Neural crest cell (in vitro differentiated cells): ENCODE data around the gene SPTBN5. TPM values are rescaled to one million over a fixed set of nuclear protein-coding genes. Genes with fewer than 3 reads are reported as not detected.
A peak's percentile ranks its signal among the peaks of the same experiment; 100 is the strongest.

Experiments used
- DNase-seq: peaks from one replicate; pipeline ENCODE4 v3.0.0; 2021; ENCODE audit warnings: low read depth, mixed read lengths, low spot score
- H3K27ac Mint-ChIP-seq: one replicate; pipeline ENCODE4 v1.8.0; 2021; ENCODE audit warnings: mild to moderate bottlenecking, mixed read lengths; ENCODE audit not compliant: unreplicated experiment
- H3K27me3 Mint-ChIP-seq: 2 replicates; pipeline ENCODE4 v1.8.0; 2021; ENCODE audit warnings: low read depth, mild to moderate bottlenecking, mixed read lengths
- H3K36me3 Mint-ChIP-seq: 2 replicates; pipeline ENCODE4 v1.8.0; 2021; ENCODE audit warnings: low read depth, mild to moderate bottlenecking, mixed read lengths
- H3K4me1 Mint-ChIP-seq: 2 replicates; pipeline ENCODE4 v1.8.0; 2021; ENCODE audit warnings: mixed read lengths
- H3K4me3 Mint-ChIP-seq: one replicate; pipeline ENCODE4 v1.8.0; 2021; ENCODE audit warnings: mild to moderate bottlenecking, mixed read lengths
- H3K9me3 Mint-ChIP-seq: 2 replicates; pipeline ENCODE4 v1.8.0; 2021; ENCODE audit warnings: mixed read lengths
- CTCF ChIP-seq: fragments of 200-600 bp; sonication (generic); conservative IDR thresholded peaks from 2 replicates; pipeline ENCODE4 v1.5.0; 2021; ENCODE audit warnings: antibody characterized with exemption, mild to moderate bottlenecking
- total RNA-seq: library from RNA; stranded (reverse); gene quantifications from 2 replicates; pipeline ENCODE4 v1.2.1, GENCODE V29; 2021

The SPTBN5 gene
- total RNA-seq, 1 donor from 2014 or later = 0.77 TPM

- Mint-ChIP-seq H3K9me3 (no peaks in the 10 kb centered on the region), H3K27me3 (no peaks in the 10 kb centered on the region), H3K36me3 (no peaks in the 10 kb centered on the region), H3K27ac (no peak overlapping the region), H3K4me3 (no peak overlapping the region), H3K4me1 (peaks cover 4% of the 10 kb centered on the region)
- TF ChIP-seq CTCF = peak; percentile 90
- peak; percentile 73 for DNase-seq
These were observed 82.2 kb downstream of the SPTBN5 start for GRCh38 chr15:41811432-41812195.

- no peak for TF ChIP-seq CTCF
- no peaks in the 10 kb centered on the region for H3K27me3 Mint-ChIP-seq
- no peak overlapping the region for H3K4me3 Mint-ChIP-seq
These were observed 83.0 kb downstream of the SPTBN5 start for GRCh38 chr15:41810651-41811431.

GRCh38 chr15:41809526-41810220, 84.2 kb downstream of the SPTBN5 start:
- no peaks in the 10 kb centered on the region for H3K27me3 Mint-ChIP-seq
- H3K27ac Mint-ChIP-seq = no peak overlapping the region
- no peaks in the 10 kb centered on the region for H3K9me3 Mint-ChIP-seq
- no peak overlapping the region for H3K4me3 Mint-ChIP-seq
- H3K36me3 Mint-ChIP-seq = no peaks in the 10 kb centered on the region
- H3K4me1 Mint-ChIP-seq = peaks cover 7% of the 10 kb centered on the region
- no peak for DNase-seq
- TF ChIP-seq CTCF = no peak

More at GRCh38 chr15:41810651-41811431, 83.0 kb downstream of the SPTBN5 start:
- Mint-ChIP-seq H3K4me1 (peaks cover 6% of the 10 kb centered on the region), H3K27ac (no peak overlapping the region), H3K36me3 (no peaks in the 10 kb centered on the region), H3K9me3 (no peaks in the 10 kb centered on the region)
- DNase-seq = no peak

- Mint-ChIP-seq H3K9me3 (no peaks in the 10 kb centered on the region), H3K27me3 (no peaks in the 10 kb centered on the region), H3K27ac (no peak overlapping the region), H3K4me1 (peaks cover 7% of the 10 kb centered on the region), H3K36me3 (no peaks in the 10 kb centered on the region), H3K4me3 (no peak overlapping the region)
- TF ChIP-seq CTCF = no peak
- no peak for DNase-seq
These were observed 84.7 kb downstream of the SPTBN5 start for GRCh38 chr15:41809121-41809520.

- DNase-seq = no peak
- H3K27ac Mint-ChIP-seq = no peak overlapping the region
- H3K27me3 Mint-ChIP-seq = no peaks in the 10 kb centered on the region
- TF ChIP-seq CTCF = no peak
- H3K36me3 Mint-ChIP-seq = no peaks in the 10 kb centered on the region
- H3K4me3 Mint-ChIP-seq = no peak overlapping the region
- H3K9me3 Mint-ChIP-seq = no peaks in the 10 kb centered on the region
- peaks cover 7% of the 10 kb centered on the region for H3K4me1 Mint-ChIP-seq
These were observed 87.3 kb downstream of the SPTBN5 start for GRCh38 chr15:41806291-41807181.
